Memory B cell (primary cell): ENCODE measurements around the gene SURF4.
A peak's percentile ranks its signal among the peaks of the same experiment; 100 is the strongest.

Experiments
- ATAC-seq: fragments of 150-1000 bp; cut with Tn5 transposase; 2 replicates; pipeline ENCODE4 v1.10.0; 2021; ENCODE audit warnings: low read depth, mild to moderate bottlenecking, moderate library complexity
- DNase-seq, 2 donors: peaks; one replicate each; pipeline ENCODE4 v3.0.0; 2022; ENCODE audit warnings: low spot score in 2 of 2
- H3K27ac Mint-ChIP-seq: one replicate; pipeline ENCODE4 v1.8.0; 2022; ENCODE audit warnings: mild to moderate bottlenecking, moderate library complexity, mixed read lengths
- H3K27me3 Mint-ChIP-seq: one replicate; pipeline ENCODE4 v1.8.0; 2022; ENCODE audit warnings: mixed read lengths
- H3K36me3 Mint-ChIP-seq: one replicate; pipeline ENCODE4 v1.8.0; 2022; ENCODE audit warnings: mild to moderate bottlenecking, mixed read lengths
- H3K4me1 Mint-ChIP-seq: one replicate; pipeline ENCODE4 v1.8.0; 2022; ENCODE audit warnings: mixed read lengths
- H3K4me3 Mint-ChIP-seq: one replicate; pipeline ENCODE4 v1.8.0; 2022; ENCODE audit warnings: mild to moderate bottlenecking, moderate library complexity, mixed read lengths
- H3K9me3 Mint-ChIP-seq: one replicate; pipeline ENCODE4 v1.8.0; 2022; ENCODE audit warnings: mixed read lengths

Gene SURF4

GRCh38 chr9:133375116-133375723 lies 640 bp downstream of the SURF4 start:
- Mint-ChIP-seq H3K27ac (peak overlapping the region; percentile 90), H3K9me3 (no peaks in the 10 kb centered on the region), H3K4me1 (peaks cover 32% of the 10 kb centered on the region), H3K36me3 (peaks cover 3% of the 10 kb centered on the region), H3K27me3 (no peaks in the 10 kb centered on the region), H3K4me3 (peak overlapping the region; percentile 95)
- DNase-seq, result no peak
- peak; percentile 5 for ATAC-seq

- Mint-ChIP-seq H3K9me3 (no peaks in the 10 kb centered on the region), H3K27ac (peak overlapping the region; percentile 90), H3K4me3 (peak overlapping the region; percentile 95), H3K36me3 (peaks cover 6% of the 10 kb centered on the region), H3K4me1 (peaks cover 36% of the 10 kb centered on the region), H3K27me3 (no peaks in the 10 kb centered on the region)
- DNase-seq (no peak), ATAC-seq (no peak)
Measured at GRCh38 chr9:133374612-133375115, 1.2 kb downstream of the SURF4 start.

GRCh38 chr9:133372144-133372543 lies 3.7 kb downstream of the SURF4 start:
- no peak for ATAC-seq
- Mint-ChIP-seq H3K36me3 (peaks cover 8% of the 10 kb centered on the region), H3K4me1 (peaks cover 46% of the 10 kb centered on the region), H3K27me3 (no peaks in the 10 kb centered on the region), H3K4me3 (peak overlapping the region; percentile 17), H3K9me3 (no peaks in the 10 kb centered on the region), H3K27ac (no peak overlapping the region)
- no peak for DNase-seq

GRCh38 chr9:133371261-133371711 lies 4.6 kb downstream of the SURF4 start:
- ATAC-seq (no peak), DNase-seq (no peak)
- Mint-ChIP-seq H3K36me3 (peaks cover 8% of the 10 kb centered on the region), H3K27me3 (no peaks in the 10 kb centered on the region), H3K4me1 (peaks cover 46% of the 10 kb centered on the region), H3K9me3 (no peaks in the 10 kb centered on the region), H3K4me3 (peak overlapping the region; percentile 45), H3K27ac (peak overlapping the region; percentile 76)

GRCh38 chr9:133370685-133371084 lies 5.2 kb downstream of the SURF4 start:
- DNase-seq (no peak), ATAC-seq (peak; percentile 38)
- Mint-ChIP-seq H3K4me3 (peak overlapping the region; percentile 6), H3K27ac (peak overlapping the region; percentile 76), H3K9me3 (no peaks in the 10 kb centered on the region), H3K36me3 (peaks cover 9% of the 10 kb centered on the region), H3K27me3 (no peaks in the 10 kb centered on the region), H3K4me1 (peaks cover 46% of the 10 kb centered on the region)

- Mint-ChIP-seq H3K27ac (peak overlapping the region; percentile 36), H3K36me3 (peaks cover 10% of the 10 kb centered on the region), H3K4me1 (peaks cover 43% of the 10 kb centered on the region), H3K9me3 (no peaks in the 10 kb centered on the region), H3K4me3 (no peak overlapping the region), H3K27me3 (no peaks in the 10 kb centered on the region)
- DNase-seq (no peak), ATAC-seq (no peak)
Measured at GRCh38 chr9:133369933-133370332, 5.9 kb downstream of the SURF4 start.

- H3K36me3 Mint-ChIP-seq, result peaks cover 10% of the 10 kb centered on the region
- H3K4me1 Mint-ChIP-seq, result peaks cover 38% of the 10 kb centered on the region
- H3K9me3 Mint-ChIP-seq, result no peaks in the 10 kb centered on the region
- peak overlapping the region; percentile 36 for H3K27ac Mint-ChIP-seq
- H3K27me3 Mint-ChIP-seq, result no peaks in the 10 kb centered on the region
- no peak overlapping the region for H3K4me3 Mint-ChIP-seq
- no peak for DNase-seq
- ATAC-seq, result no peak
Measured at GRCh38 chr9:133369422-133369821, 6.4 kb downstream of the SURF4 start.

GRCh38 chr9:133368249-133368881 lies 7.5 kb downstream of the SURF4 start:
- DNase-seq (no peak), ATAC-seq (no peak)
- Mint-ChIP-seq H3K4me3 (no peak overlapping the region), H3K4me1 (peaks cover 38% of the 10 kb centered on the region), H3K27ac (no peak overlapping the region), H3K9me3 (no peaks in the 10 kb centered on the region), H3K36me3 (peaks cover 19% of the 10 kb centered on the region), H3K27me3 (no peaks in the 10 kb centered on the region)

GRCh38 chr9:133367778-133368177 lies 8.1 kb downstream of the SURF4 start:
- H3K27me3 Mint-ChIP-seq, result no peaks in the 10 kb centered on the region
- H3K4me1 Mint-ChIP-seq, result peaks cover 38% of the 10 kb centered on the region
- DNase-seq (no peak), ATAC-seq (no peak)
- H3K27ac Mint-ChIP-seq, result no peak overlapping the region
- no peaks in the 10 kb centered on the region for H3K9me3 Mint-ChIP-seq
- H3K4me3 Mint-ChIP-seq, result no peak overlapping the region
- H3K36me3 Mint-ChIP-seq, result peaks cover 21% of the 10 kb centered on the region

- Mint-ChIP-seq H3K9me3 (no peaks in the 10 kb centered on the region), H3K4me1 (peaks cover 32% of the 10 kb centered on the region), H3K4me3 (no peak overlapping the region), H3K27ac (no peak overlapping the region), H3K36me3 (peaks cover 23% of the 10 kb centered on the region), H3K27me3 (no peaks in the 10 kb centered on the region)
- ATAC-seq, result no peak
- no peak for DNase-seq
Measured at GRCh38 chr9:133367221-133367620, 8.6 kb downstream of the SURF4 start.

- no peak for ATAC-seq
- DNase-seq, result no peak
- H3K4me3 Mint-ChIP-seq, result no peak overlapping the region
- no peak overlapping the region for H3K27ac Mint-ChIP-seq
- no peaks in the 10 kb centered on the region for H3K27me3 Mint-ChIP-seq
- no peaks in the 10 kb centered on the region for H3K9me3 Mint-ChIP-seq
- H3K36me3 Mint-ChIP-seq, result peaks cover 25% of the 10 kb centered on the region
- peaks cover 26% of the 10 kb centered on the region for H3K4me1 Mint-ChIP-seq
Measured at GRCh38 chr9:133366435-133366834, 9.4 kb downstream of the SURF4 start.

GRCh38 chr9:133362359-133363044 lies 13.4 kb downstream of the SURF4 start:
- DNase-seq, result no peak
- no peaks in the 10 kb centered on the region for H3K9me3 Mint-ChIP-seq
- H3K4me3 Mint-ChIP-seq, result no peak overlapping the region
- H3K36me3 Mint-ChIP-seq, result peaks cover 21% of the 10 kb centered on the region
- no peak for ATAC-seq
- H3K27me3 Mint-ChIP-seq, result no peaks in the 10 kb centered on the region
- peaks cover 11% of the 10 kb centered on the region for H3K4me1 Mint-ChIP-seq
- H3K27ac Mint-ChIP-seq, result no peak overlapping the region

- Mint-ChIP-seq H3K36me3 (peaks cover 21% of the 10 kb centered on the region), H3K27me3 (no peaks in the 10 kb centered on the region), H3K9me3 (no peaks in the 10 kb centered on the region)
Measured at GRCh38 chr9:133361507-133362092, 14.3 kb downstream of the SURF4 start.

More at GRCh38 chr9:133361507-133362092, 14.3 kb downstream of the SURF4 start:
- peaks cover 11% of the 10 kb centered on the region for H3K4me1 Mint-ChIP-seq
- DNase-seq (no peak), ATAC-seq (no peak)
- no peak overlapping the region for H3K27ac Mint-ChIP-seq
- H3K4me3 Mint-ChIP-seq, result no peak overlapping the region
